ENCODE measurements around the gene PACSIN2. TPM values are rescaled to one million over a fixed set of nuclear protein-coding genes. Genes with fewer than 3 reads are reported as not detected.

PACSIN2 gene
- total RNA-seq, 4 donors from 2014 or later, result 73.1 to 171 (median 107) TPM

GRCh38 chr22:42842658-42843370, 172.1 kb downstream of the PACSIN2 start:
- TF ChIP-seq CTCF (IDR thresholded peaks at IDR 0.05), result no peak
- no peak for TF ChIP-seq POLR2A (IDR thresholded peaks at IDR 0.05)
- TF ChIP-seq POLR2AphosphoS5 (IDR thresholded peaks at IDR 0.05), result no peak
- TF ChIP-seq EP300 (IDR thresholded peaks at IDR 0.05), result no peak
- Histone ChIP-seq H3K9me3 (no peaks in the 10 kb centered on the region), H3K27me3 (no peaks in the 10 kb centered on the region), H3K27ac (no peak overlapping the region), H3K36me3 (peaks cover 0 to 90% of the 10 kb centered on the region in 2 donors), H3K4me1 (no peaks in the 10 kb centered on the region), H3K4me3 (no peak overlapping the region)
- ATAC-seq, result no peak
- WGBS, 2 donors (ENCODE audit: low coverage in 1 of 2), result 85 to 92% methylated on average over 6 to 10 of the region's 14 CpGs

DNA sequence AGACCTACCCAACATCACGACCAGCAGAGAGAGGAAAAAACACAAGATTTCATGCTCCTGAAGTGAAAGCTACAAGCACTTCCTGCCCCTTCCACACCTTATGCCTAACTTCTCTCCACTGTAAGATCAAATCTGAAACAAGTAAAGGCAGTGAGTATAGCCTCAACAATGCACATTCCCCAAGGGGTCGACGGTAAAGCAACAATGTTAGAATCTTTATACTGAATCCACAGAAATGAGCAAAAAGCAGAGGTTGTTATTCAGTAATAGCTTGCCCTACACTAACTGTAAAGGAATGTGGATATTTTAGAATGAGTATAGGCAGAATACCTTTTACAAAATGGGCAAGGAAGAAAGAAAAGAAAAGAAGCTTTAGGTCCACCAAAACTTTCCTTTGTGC, 173.5 kb downstream of the PACSIN2 start:
- 43 to 64% methylated on average over 2 to 3 of the region's 3 CpGs for WGBS, 2 donors (ENCODE audit: low coverage in 1 of 2)
- H3K36me3 ChIP-seq, result peaks cover 0 to 91% of the 10 kb centered on the region in 2 donors

DNA sequence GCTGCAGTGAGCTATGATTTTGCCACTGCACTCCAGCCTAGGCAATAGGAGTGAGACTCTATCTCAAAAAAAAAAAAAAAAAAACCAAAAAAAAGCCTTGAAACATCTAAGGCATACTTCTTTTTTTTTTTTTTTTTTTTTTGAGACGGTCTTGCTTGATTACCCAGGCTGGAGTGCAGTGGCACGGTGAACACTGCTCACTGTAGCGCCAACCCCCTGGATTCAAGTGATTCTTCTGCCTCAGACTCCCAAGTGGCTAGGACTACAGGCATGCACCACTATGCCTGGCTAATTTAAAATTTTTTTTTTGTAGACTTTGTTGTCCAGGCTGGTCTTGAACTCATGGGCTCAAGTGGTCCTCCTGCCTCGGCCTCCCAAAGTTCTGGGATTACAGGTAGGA, 177.4 kb downstream of the PACSIN2 start:
- Histone ChIP-seq H3K4me1 (no peaks in the 10 kb centered on the region), H3K27me3 (no peaks in the 10 kb centered on the region), H3K9me3 (no peaks in the 10 kb centered on the region), H3K36me3 (peaks cover 0 to 93% of the 10 kb centered on the region in 2 donors), H3K27ac (no peak overlapping the region), H3K4me3 (no peak overlapping the region)
- 80 to 100% methylated on average over 2 to 4 of the region's 4 CpGs for WGBS, 2 donors (ENCODE audit: low coverage in 1 of 2)
- TF ChIP-seq CTCF (IDR thresholded peaks at IDR 0.05) (no peak), POLR2AphosphoS5 (IDR thresholded peaks at IDR 0.05) (no peak), POLR2A (IDR thresholded peaks at IDR 0.05) (no peak), EP300 (IDR thresholded peaks at IDR 0.05) (no peak)
- ATAC-seq, result no peak

More for the DNA sequence above, 173.5 kb downstream of the PACSIN2 start:
- ATAC-seq, result no peak
- H3K4me3 ChIP-seq, result no peak overlapping the region
- no peak for TF ChIP-seq POLR2AphosphoS5 (IDR thresholded peaks at IDR 0.05)
- TF ChIP-seq CTCF (IDR thresholded peaks at IDR 0.05), result no peak
- TF ChIP-seq POLR2A (IDR thresholded peaks at IDR 0.05), result no peak
- TF ChIP-seq EP300 (IDR thresholded peaks at IDR 0.05), result no peak
- H3K27me3 ChIP-seq, result no peaks in the 10 kb centered on the region
- no peaks in the 10 kb centered on the region for H3K9me3 ChIP-seq
- no peak overlapping the region for H3K27ac ChIP-seq
- no peaks in the 10 kb centered on the region for H3K4me1 ChIP-seq

GRCh38 chr22:42836026-42836425, 178.9 kb downstream of the PACSIN2 start:
- Histone ChIP-seq H3K27me3 (no peaks in the 10 kb centered on the region), H3K27ac (no peak overlapping the region), H3K9me3 (no peaks in the 10 kb centered on the region), H3K4me3 (no peak overlapping the region), H3K4me1 (no peaks in the 10 kb centered on the region), H3K36me3 (peaks cover 0 to 94% of the 10 kb centered on the region in 2 donors)
- no peak for TF ChIP-seq CTCF (IDR thresholded peaks at IDR 0.05)
- no peak for TF ChIP-seq POLR2A (IDR thresholded peaks at IDR 0.05)
- TF ChIP-seq POLR2AphosphoS5 (IDR thresholded peaks at IDR 0.05), result no peak
- no peak for TF ChIP-seq EP300 (IDR thresholded peaks at IDR 0.05)
- ATAC-seq, result no peak
- WGBS, 2 donors (ENCODE audit: low coverage in 1 of 2), result 83 to 96% methylated on average over 1 to 3 of the region's 5 CpGs

All from gastroesophageal sphincter (tissue), 4 donors.